Measurements from ENCODE around the gene HBM.
"Not testable (repeated sequence)": the region's sequence is repeated elsewhere in the genome, so short reads cannot be mapped to it uniquely, and the experiment has no call there.

Gene HBM

GRCh38 chr16:187330-187729 lies 21.6 kb downstream of the HBM start:
- DNase-seq = no peak

- no peak for DNase-seq
These were observed 22.9 kb downstream of the HBM start for GRCh38 chr16:188674-189073.

GRCh38 chr16:189604-190186 lies 23.9 kb downstream of the HBM start:
- no peak for DNase-seq

DNA sequence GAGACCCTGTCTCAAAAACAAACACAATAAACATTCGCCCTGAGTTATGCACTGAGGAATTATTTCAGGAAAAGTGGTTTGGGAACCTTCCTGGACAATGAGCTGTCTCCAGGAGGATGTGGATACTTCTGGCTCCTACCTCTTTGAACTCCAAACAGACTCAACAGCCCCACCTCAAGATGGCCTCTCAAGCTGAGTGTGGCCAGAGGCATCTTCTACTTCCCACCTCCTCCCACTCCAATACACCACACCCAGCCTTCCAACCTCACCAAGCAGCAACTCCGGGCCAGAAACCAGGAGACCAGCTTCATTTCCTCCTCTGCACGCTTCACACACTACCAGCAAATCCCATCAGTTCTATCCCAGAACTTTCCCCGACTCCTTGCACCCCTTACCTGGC lies 26.1 kb downstream of the HBM start:
- DNase-seq = no peak

DNA sequence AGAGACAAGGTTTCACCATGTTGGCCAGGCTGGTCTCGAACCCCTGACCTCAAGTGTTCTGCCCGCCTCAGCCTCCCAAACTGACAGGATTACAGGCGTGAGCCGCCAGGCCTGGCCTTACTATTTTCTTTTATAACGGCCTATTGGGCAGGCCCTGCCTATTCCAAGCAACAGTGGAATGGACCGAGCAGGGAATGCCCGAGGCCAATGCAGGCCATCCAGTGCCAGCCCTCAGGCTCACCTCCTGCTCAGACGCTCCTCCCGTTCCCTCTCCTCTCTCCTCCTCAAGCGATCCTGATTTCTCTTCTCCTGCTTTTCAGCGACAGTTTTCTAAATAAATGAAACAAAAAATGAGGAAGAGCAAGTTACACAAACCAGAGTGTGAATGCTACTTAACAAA lies 26.9 kb downstream of the HBM start:
- DNase-seq = no peak

- DNase-seq = no peak
These were observed 27.7 kb downstream of the HBM start for GRCh38 chr16:193441-193840.

GRCh38 chr16:194516-194915 lies 28.7 kb downstream of the HBM start:
- DNase-seq = no peak

- DNase-seq = no peak
These were observed 34.6 kb downstream of the HBM start for GRCh38 chr16:200388-200787.

DNA sequence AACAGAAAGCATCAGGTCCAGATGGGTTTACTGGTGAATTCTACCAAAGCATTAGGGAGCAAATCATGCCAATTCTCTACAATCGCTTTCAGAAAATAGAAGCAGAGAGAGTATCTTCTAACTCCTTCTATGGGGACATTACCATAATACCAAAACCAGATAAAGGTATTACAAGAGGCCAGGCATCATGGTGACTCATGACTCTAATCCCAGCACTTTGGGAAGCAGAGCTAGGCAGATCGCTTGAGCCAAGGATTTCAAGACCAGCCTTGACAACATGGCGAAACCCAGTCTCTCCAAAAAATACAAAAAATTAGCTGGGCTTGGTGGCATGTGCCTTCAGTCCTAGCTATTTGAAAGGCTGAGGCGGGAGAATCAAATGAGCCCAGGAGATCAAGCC lies 37.5 kb downstream of the HBM start:
- no peak for DNase-seq

DNA sequence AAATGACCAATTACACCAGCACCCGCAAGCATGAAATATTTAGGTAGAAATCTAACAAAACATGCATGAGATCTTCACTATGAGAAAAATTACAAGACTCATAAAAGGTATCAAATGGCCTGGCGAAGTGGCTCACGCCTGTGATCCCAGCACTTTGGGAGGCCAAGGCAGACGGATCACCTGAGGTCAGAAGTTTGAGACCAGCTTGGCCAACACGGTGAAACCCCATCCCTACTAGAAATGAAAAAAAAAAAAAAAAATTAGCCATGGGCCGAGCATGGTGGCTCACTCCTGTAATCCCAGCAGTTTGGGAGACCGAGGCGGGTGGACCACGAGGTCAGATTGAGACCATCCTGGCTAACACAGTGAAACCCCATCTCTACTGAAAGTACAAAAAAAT lies 38.3 kb downstream of the HBM start:
- DNase-seq = not testable (repeated sequence)

DNA sequence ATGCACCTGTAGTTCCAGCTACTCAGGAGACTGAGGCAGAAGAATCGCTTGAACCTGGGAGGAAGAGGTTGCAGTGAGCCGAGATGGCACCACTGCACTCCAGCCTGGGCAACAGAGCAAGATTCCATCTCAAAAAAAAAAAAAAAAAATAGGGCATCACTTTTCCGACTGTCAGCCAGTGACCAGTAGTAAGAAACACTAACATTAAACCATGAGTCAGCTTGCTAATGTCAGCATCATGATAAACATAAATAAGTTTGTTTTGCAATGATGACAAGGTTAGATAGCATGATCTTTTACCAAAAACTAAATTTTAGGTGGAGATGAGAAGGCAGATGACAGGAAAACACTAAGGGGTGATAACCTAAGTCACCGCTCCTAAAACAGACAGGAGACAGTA lies 43.6 kb downstream of the HBM start:
- not testable (repeated sequence) for DNase-seq

DNA sequence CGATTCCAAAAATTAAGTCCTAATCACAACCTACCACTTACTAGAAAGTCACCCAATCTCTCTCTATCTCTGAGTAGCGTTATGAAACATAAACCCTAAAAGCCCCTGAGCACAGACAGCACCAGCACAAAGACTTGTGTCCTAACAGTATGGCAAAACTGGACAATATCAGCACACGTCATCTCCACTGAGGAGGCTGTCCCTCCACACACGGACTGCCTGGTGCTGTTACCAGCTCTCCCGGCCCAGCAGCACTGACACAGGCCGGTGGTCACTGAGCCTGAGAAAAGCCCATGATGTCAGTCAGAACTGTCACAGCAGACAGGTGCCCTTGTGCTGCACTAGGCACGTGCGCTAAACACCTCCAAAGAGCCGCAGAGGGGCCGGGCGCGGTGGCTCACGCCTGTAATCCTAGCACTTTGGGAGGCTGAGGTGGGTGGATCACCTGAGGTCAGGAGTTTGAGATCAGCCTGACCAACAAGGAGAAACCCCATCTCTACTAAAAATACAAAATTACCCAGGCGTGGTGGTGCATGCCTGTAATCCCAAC lies 45.9 kb downstream of the HBM start:
- DNase-seq = not testable (repeated sequence)

- DNase-seq = no peak
These were observed 47.2 kb downstream of the HBM start for GRCh38 chr16:212999-213398.
